IPS-18c (cell line): Measurements from ENCODE around the gene CREB1.

Source experiments
- H3K4me3 ChIP-seq: 2 replicates; pipeline ENCODE4 v1.7.0; 2013; ENCODE audit warnings: low read depth, mild to moderate bottlenecking, low read length, moderate library complexity; ENCODE audit not compliant: insufficient read depth
- H3K9me3 ChIP-seq: one replicate; pipeline ENCODE4 v1.6.1; 2013; ENCODE audit warnings: mild to moderate bottlenecking, low read length, moderate library complexity; ENCODE audit not compliant: control insufficient read depth, insufficient read depth

CREB1 gene

DNA sequence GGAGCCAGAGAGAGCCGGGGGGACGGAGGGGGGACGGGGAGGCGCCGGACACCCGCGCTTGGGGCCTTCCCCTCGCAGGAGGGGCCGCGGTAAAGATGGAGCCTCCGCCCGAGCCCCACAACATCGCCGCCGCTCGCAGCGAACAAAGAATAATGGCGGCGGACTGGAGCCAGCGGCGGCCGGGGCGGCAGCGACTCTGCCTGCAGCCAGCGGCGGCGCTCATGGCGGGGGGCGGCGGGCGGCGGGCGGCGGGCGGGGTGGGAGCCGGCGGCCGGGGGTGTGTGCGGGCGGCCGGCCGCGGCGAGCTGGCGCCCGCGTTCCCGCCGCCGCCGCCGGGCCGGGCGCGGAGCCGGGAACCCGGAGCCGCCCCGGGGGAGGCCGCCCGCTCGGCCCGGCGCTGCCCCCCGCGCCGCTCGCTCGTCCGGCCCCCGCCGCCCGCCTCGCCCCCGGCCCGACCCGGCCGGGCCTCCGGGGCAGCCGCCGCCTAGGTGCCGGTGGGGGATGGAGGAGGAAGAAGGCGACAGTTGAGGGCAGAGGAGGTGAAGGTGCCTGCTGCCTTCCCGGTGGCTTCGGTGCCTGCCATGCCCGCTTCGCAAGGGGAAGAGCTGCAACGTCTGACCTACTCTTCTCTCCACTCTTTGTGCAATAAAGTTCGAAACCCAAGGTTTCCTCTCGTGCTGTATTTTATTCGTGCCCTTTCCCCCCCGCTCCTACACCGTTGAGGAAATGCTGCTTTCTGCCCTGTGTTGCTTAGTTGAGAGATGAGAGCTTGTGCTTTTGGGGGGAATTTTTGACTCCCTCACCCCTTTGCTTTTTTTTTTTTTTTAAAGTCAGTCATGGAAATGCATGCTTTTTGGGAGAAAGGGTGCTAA, 634 bp downstream of the CREB1 start:
- H3K9me3 ChIP-seq = no peaks in the 10 kb centered on the region
- H3K4me3 ChIP-seq = peak overlapping the region; percentile 75

DNA sequence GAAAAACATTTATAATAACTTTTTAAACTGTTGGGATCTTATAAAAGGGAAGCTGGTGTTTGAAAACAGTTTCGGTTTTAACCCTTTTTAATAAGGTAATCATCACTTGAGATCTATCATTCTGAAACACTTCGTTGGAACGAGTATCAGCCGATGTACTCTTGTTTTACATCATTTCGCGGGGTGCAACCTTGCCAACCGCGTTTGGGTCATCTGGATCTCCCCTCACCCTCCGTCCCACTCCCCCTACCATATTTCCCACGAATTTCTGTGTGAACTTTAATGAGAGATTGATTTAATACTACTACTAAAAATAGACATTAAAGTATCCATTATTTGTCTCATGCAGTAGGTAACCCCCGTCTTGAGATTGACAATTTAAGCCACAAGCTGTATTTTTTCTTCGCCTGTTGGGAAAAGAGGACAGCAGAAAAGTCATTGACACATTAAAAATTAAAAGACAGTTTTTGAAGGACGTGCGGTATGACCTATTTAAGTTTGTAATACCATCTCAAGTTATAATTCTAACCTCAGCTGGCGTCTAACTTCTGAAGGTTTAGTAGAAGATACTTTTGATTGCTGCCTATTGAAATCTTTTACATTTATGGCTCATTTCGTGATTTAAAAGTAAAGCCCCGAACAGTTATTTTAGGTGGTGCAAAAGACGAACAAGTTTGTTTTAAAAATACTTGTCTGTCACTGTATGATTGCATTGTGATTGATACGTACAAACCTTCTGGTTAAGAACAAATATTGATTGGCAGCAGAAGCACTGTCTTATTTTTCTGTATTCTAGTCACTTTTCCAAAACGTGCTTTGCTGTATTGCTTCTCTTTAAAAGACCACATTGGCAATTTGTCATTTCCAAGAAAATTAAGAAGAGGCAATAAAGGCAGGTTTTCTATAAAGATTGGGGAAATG, 1.5 kb downstream of the CREB1 start:
- no peaks in the 10 kb centered on the region for H3K9me3 ChIP-seq
- H3K4me3 ChIP-seq = peak overlapping the region; percentile 61

DNA sequence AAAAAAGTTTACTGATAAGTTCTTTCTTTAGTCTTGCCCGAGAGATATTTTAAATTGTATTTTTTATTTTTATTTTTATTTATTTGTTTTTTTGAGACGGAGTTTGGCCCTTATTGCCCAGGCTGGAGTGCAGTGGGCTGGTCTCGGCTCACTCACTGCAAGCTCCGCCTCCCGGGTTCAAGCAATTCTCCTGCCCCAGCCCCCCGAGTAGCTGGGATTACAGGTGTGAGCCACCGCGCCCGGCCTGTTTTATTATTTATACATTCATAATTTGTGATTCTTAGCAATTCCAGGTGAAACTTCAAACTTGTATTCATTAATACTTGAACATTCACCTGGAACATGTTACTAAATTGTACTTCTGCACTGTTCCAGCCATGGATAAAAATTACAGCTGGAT, 2.9 kb downstream of the CREB1 start:
- no peaks in the 10 kb centered on the region for H3K9me3 ChIP-seq
- H3K4me3 ChIP-seq = no peak overlapping the region

DNA sequence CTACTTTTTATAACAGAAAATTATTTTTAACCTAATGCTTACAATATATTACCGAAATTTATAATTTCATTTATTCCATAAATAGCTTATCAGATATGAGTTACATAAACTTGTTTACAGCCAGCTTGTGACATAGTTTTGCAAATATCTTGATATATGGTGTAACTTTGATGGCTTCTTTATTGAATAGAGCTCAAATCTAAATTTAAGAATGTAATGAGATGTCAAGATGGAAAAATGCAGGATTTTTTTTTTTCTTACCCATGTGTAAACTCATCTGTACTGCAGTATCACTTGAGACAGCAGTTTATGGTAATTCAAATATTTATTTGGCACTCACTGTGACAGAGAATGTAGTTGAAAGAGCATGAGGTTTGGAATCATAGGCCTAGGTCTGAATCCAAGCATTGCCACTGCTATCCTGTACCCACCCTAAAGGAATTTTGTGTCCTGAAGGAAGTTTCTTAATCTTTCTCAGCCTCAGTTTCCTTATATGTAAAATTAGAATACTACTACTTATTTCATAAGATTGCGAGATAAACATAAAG, 3.8 kb downstream of the CREB1 start:
- no peaks in the 10 kb centered on the region for H3K9me3 ChIP-seq
- H3K4me3 ChIP-seq = no peak overlapping the region

DNA sequence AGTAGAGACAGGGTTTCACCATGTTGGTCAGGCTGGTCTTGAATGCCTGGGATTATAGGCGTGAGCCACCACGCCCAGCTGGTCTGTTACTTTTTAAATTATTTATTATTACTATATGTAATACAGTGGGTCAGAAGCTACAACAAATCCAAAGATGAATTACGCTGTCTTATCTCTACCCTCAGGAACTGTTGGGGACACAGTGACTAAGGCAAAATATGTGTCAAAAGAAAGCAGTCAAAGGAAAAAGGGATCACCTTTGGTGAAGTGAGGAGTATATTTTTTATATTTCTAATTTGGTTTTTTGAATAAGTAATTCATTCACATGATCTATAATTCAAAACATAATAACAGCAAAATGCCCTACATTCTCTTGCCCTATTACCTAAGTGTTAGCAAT, 4.7 kb downstream of the CREB1 start:
- Histone ChIP-seq H3K9me3 (no peaks in the 10 kb centered on the region), H3K4me3 (no peak overlapping the region)

DNA sequence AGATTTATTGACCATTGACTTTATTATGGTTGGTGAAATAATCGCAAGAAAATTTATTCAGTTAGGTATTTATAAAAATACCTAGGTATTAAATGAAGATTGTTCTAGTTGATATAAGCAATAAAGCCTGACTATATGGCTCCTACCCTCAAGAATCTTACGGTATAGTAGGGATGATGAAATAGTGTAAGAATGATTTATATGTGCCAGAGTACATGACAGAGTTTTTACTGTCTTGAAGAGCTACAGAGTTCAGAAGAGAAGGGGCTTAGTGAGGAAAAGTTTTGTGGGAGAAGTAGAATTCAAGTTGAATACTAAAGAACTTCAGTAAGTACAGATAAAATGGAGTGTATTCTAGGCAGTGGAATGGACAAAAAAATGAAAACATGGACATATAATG, 9.7 kb downstream of the CREB1 start:
- H3K9me3 ChIP-seq = no peaks in the 10 kb centered on the region
- H3K4me3 ChIP-seq = no peak overlapping the region

DNA sequence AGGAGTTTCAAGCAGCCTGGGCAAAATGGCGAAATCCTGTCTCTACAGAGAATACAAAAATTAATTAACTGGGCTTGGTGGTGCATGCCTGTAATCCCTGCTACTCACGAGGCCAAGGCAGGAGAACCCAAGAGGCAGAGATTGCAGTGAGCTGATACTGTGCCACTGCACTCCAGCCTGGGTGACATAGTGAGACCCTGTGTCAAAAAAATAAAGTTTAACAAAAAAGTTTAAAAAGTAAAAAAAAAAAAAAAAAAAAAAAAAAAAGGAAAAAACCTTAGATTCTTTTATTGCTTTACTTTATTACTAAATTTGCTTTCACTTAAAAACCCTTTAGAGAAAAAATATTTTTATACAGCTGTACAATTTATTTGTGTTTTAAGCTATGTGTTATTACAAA, 10.7 kb downstream of the CREB1 start:
- no peaks in the 10 kb centered on the region for H3K9me3 ChIP-seq
- no peak overlapping the region for H3K4me3 ChIP-seq

DNA sequence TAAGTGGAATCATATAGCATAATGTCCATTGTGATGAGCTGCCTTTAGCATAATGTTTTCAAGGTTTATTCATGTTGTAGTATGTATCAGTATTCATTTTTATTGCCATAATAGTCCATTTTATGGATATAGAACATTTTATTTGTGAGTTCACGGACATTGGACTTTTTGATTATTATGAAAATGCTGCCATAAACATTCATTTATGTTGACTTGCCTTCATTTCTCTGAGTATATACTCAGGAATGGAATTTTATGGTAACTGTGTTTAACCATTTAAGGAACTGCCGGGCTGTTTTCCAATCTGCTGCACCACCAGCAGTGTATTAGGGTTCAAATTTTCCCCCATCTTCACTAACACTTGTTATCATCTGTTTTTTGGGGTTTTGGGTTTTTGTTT, 12.2 kb downstream of the CREB1 start:
- Histone ChIP-seq H3K9me3 (no peaks in the 10 kb centered on the region), H3K4me3 (no peak overlapping the region)

DNA sequence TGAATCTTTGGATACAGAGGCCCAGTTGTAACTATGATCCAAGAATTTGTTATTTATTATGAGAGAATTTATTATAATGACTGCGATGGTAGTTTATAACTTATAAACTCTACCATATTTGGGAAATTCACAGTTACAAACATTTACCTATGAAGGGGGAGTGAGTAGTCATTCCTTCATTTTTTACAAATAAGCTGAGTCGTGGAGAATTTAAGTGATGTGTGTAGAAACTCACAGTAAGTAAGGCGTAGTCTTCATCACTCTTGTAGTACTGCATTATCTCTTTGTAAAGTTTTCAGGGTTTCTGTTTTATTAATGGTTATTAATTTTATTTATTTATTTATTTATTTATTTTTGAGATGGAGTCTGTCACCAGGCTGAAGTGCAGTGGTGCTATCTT, 13.5 kb downstream of the CREB1 start:
- H3K9me3 ChIP-seq = no peaks in the 10 kb centered on the region

DNA sequence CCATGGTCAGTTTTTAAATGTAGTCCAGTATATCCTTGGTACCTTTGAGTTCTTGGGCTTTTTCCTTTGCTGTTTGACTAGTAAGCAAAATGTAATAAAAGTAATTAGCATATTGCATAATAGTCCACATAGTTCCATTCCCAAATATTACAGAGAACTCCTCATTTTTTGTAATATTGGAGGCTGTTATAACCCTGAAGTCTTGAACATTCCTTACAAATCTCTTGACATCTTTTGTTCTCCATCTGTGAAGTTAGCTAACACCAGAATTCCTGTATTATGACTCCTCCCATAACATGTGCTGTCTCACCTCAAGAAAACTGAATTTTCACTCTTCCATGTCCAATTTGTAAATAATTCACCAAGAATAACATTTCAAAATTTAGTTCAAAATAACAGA, 17.1 kb downstream of the CREB1 start:
- H3K9me3 ChIP-seq = no peaks in the 10 kb centered on the region
- H3K4me3 ChIP-seq = no peak overlapping the region

More for the DNA sequence above, 13.5 kb downstream of the CREB1 start:
- H3K4me3 ChIP-seq = no peak overlapping the region

DNA sequence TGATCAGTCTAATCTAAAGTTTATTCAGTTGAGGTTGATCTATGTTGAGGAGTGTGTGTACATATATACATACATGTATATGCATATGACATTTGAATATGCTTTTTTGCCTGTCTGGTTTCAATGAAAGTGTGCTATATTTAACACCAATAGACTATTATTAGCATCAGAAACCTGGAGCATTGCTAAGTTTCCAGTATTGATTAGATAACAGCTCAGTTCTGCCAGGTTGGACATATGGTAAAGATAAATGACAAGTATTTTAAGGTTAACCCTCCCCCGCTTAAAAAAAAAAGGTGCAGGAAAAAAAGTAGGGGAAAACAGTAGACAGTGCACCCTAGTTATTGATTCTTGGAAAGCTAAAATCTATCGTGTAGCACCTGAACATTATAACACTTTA, 19.4 kb downstream of the CREB1 start:
- H3K4me3 ChIP-seq = no peak overlapping the region
- H3K9me3 ChIP-seq = no peaks in the 10 kb centered on the region

DNA sequence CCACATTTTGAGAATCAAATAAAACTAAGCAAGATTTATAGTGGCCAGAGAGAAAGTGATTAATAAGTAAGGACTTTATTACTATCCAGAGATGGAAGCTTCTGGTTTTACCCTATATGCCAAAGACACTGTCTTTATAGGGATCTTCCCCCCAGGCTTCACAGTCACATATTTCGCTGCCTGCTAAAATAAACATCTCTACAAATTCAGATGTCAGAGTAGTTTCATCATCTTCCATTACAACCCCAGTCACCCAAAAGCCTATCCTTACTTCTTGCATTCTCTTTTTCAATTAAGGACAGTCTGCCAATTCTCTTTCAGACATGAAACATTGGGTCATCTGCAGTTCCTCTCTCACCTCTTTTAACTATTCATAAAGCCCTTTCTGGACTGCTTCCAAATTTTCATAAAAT, 28.3 kb downstream of the CREB1 start:
- no peaks in the 10 kb centered on the region for H3K9me3 ChIP-seq
- no peak overlapping the region for H3K4me3 ChIP-seq

DNA sequence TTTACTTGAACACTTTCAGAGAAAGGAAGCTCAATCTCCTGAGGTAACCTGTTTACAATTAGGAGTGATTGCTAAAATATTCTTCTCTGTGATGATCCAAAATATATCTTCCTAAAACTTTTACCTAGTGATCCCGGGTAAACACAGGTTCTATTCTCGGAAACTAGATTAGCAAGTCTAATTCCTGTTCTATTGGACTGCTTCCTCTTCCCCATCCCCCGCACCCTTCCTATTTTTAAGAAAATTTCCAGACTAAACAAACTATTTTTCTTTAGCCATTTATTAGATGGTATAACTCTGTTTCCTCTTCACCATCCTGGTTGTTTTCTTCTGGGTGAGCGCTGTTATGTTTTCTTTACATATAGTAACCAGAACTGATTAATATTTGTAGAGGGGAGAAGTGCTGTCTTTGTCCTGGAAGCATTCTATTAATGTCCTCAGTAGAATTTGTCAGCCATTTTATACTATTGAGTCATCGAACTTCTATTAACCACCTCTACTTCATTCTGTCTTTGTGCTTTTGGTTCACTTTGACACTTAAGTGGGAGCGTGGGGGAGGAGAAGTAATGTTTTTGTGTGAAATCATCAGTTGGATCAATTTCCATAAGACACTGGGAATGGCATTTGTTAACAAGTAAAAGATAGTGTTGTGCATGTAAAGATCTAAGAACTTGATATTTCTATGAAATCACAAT, 31.8 kb downstream of the CREB1 start:
- Histone ChIP-seq H3K4me3 (no peak overlapping the region), H3K9me3 (no peaks in the 10 kb centered on the region)

DNA sequence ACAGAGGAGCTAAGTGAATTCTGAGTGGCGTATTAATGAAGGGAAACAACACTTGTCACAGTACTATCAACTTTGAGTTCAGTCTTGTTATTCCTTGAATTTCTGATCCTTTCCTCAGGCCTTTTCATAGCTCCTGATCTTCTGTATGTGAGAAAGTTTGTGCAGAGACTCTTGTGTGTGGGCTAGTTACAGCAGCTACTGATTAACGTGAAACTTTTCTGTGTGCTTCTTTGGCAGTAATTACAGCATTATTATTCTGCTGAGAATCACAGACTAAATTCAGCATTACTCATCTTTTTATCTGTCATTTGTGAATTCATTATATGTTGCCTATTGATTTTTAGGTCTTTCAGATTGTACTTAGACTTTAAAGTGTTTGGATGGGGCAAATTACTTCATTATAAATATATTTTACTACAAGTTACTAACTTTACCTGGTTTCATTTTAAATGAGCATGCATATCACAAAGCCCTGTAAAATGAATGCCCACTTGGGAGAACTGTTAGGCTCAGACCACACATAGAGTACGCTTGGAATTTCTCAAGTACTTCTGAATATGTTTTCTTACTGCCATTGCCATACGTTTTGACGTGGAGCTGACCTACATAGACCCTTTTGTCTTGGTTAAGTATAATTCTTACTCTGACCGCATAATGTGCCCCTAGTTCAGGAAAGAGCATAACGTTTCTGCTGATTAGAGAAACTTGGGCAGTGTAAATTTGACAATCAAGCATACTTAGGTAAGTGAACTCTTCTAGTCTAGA, 36.2 kb downstream of the CREB1 start:
- H3K4me3 ChIP-seq = no peak overlapping the region
- H3K9me3 ChIP-seq = no peaks in the 10 kb centered on the region

DNA sequence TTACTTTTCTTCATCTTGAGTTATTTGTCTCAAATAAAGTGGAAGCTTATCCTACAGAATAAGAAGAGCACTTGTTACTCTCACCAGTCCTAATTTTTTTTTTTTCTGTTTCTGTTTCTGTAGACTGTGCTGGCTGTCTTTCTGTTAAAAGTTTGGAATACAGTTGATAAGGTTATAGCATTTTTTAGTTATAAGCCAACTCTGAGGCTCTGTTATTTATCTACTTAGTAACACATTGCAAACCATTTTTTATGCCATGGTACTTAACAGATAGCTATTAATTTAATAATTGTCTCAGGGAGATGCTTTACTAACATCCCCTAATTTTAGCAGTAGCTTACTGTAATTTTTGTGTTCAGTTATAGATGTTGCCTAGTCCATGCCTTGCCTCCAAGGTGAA, 37.9 kb downstream of the CREB1 start:
- H3K4me3 ChIP-seq = no peak overlapping the region
- no peaks in the 10 kb centered on the region for H3K9me3 ChIP-seq

DNA sequence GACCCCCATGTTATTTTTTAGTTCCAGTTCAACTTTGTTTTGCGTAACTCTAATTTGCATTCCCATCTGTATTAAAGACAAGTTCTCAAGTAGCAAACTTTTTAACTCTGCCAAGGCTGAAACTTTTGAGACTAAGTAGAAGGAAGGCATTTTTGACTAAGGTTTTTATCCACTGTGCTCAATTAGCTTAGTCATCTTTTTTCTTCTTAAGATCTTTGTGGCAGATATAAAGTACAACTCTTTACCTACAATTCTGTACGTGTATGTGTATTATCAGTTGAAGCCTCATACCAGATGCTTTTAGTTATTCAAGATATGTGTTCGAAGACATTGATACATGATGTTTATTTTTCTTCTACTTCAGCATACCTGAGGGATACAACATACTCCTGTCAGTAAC, 41.6 kb downstream of the CREB1 start:
- Histone ChIP-seq H3K4me3 (no peak overlapping the region), H3K9me3 (no peaks in the 10 kb centered on the region)

DNA sequence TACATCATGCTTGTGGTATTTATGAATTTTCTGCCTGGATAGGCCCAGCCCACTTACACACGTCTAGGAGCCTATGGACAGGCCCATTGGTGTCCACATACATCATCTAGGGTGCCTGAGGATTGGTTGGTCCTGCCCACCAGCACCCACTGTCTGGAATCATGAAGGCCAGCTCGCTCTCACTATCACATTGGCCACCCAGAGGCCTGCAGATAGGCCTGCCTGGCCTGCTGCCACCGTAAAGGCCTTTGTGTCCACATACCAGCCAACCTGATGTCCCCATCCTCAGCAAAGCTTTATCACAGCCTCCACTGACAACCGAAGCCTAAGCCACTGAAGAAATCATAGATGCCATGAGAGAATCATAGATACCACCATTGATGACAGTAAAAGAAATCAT, 55.2 kb downstream of the CREB1 start:
- no peak overlapping the region for H3K4me3 ChIP-seq
- no peaks in the 10 kb centered on the region for H3K9me3 ChIP-seq
